K562 (cell line): ENCODE results near the gene GMNN. TPM values are rescaled to one million over a fixed set of nuclear protein-coding genes. Genes with fewer than 3 reads are reported as not detected.
A peak's percentile ranks its signal among the peaks of the same experiment; 100 is the strongest.

Source experiments
- ATAC-seq: fragments of 200-7000 bp; cut with Tn5 transposase; 3 replicates; pipeline ENCODE4 v1.9.1; 2020; ENCODE audit warnings: moderate library complexity
- BruUV-seq: library from RNA; stranded (reverse); fragments of 400-500 nt; replicated peaks from 2 replicates; lab custom pipeline; 2021; lab: Mats Ljungman, UMichigan
- CTCF ChIA-PET: fragments of 300-600 bp; formaldehyde crosslinking; extraction: SDS; loops from one replicate; lab custom pipeline; 2021; ENCODE audit warnings: low intra/inter-chr PET ratio; lab: Yijun Ruan, JAX
- POLR2A ChIA-PET: fragments of 300-600, 350-650 bp; sonication (Branson Sonifier 250); formaldehyde crosslinking; extraction: SDS; loops from one replicate; lab custom pipeline; 2021; ENCODE audit warnings: antibody characterized with exemption, inconsistent platforms; lab: Yijun Ruan, JAX
- DNase-seq, 4 experiments: peaks; one replicate each; pipeline versions ENCODE4 v3.0.0 to v3.0.0-alpha.2; 2011 to 2018; ENCODE audit warnings: low spot score in 3 of 4, mixed read lengths in 3 of 4; ENCODE audit errors: extremely low read depth in 1 of 4
- FAIRE-seq: peaks from 2 replicates; lab custom pipeline; 2011; peaks lifted over from hg19 to GRCh38; lab: Jason Lieb, UNC
- H2AFZ ChIP-seq: 2 replicates; pipeline ENCODE4 v1.6.0; 2011; ENCODE audit warnings: low read depth, low read length, control low read depth, inconsistent platforms
- H3K27ac ChIP-seq: fragments of 200-600 bp; 3 replicates; pipeline ENCODE4 v1.8.0; 2011; ENCODE audit warnings: low read depth, mild to moderate bottlenecking, control low read depth, inconsistent platforms, low read length, moderate library complexity, mixed read lengths; ENCODE audit errors: extremely low read depth
- H3K27me3 ChIP-seq, 2 experiments: fragments of 300-600 bp in 1 of 2; 2 replicates in 1 of 2; 3 replicates in 1 of 2; pipeline versions ENCODE4 v1.6.0 to v1.8.0; 2011; ENCODE audit warnings: inconsistent platforms in 2 of 2, low read length in 2 of 2, mild to moderate bottlenecking in 1 of 2, mixed read lengths in 1 of 2, moderate library complexity in 1 of 2; ENCODE audit not compliant: control insufficient read depth in 2 of 2, insufficient read depth in 2 of 2
- H3K36me3 ChIP-seq: fragments of 300-600 bp; 3 replicates; pipeline ENCODE4 v1.8.0; 2011; ENCODE audit warnings: mild to moderate bottlenecking, low read length, inconsistent platforms; ENCODE audit not compliant: control insufficient read depth, insufficient read depth
- H3K4me1 ChIP-seq, 2 experiments: fragments of 200-600 bp in 1 of 2; replicated peaks in 1 of 2; 2 replicates in 1 of 2; 3 replicates in 1 of 2; pipeline versions ENCODE4 v1.5.1 to v1.8.0; 2011; ENCODE audit warnings: inconsistent platforms in 2 of 2, low read length in 2 of 2, mild to moderate bottlenecking in 1 of 2, mixed read lengths in 1 of 2, moderate library complexity in 1 of 2; ENCODE audit not compliant: control insufficient read depth in 2 of 2, insufficient read depth in 2 of 2
- H3K4me2 ChIP-seq: 2 replicates; pipeline ENCODE4 v1.6.1; 2011; ENCODE audit warnings: low read length, control low read depth, inconsistent platforms, mixed read lengths; ENCODE audit not compliant: insufficient read depth
- H3K4me3 ChIP-seq: fragments of 200-600 bp; sonication (generic), shearing (Covaris generic); 2 replicates; pipeline ENCODE4 v1.5.1; 2016; ENCODE audit warnings: control low read depth, inconsistent platforms
- H3K79me2 ChIP-seq: fragments of 200-600 bp; 3 replicates; pipeline ENCODE4 v1.8.0; 2011; ENCODE audit warnings: low read length, inconsistent platforms; ENCODE audit not compliant: control insufficient read depth, insufficient read depth
- H3K9ac ChIP-seq, 2 experiments: 2 replicates each; pipeline versions ENCODE4 v1.6.0 to v1.6.1; 2011; ENCODE audit warnings: low read depth in 2 of 2, low read length in 2 of 2, control low read depth in 1 of 2, inconsistent platforms in 1 of 2, mild to moderate bottlenecking in 1 of 2, mixed read lengths in 1 of 2; ENCODE audit not compliant: insufficient read depth in 1 of 2
- H3K9me1 ChIP-seq: one replicate; pipeline ENCODE4 v1.6.0; 2011; ENCODE audit warnings: inconsistent platforms, mild to moderate bottlenecking, low read length, moderate library complexity; ENCODE audit not compliant: control insufficient read depth, insufficient read depth
- H3K9me3 ChIP-seq: replicated peaks from 2 replicates; pipeline ENCODE4 v1.5.1; 2011; ENCODE audit warnings: low read depth, low read length, inconsistent platforms; ENCODE audit not compliant: control insufficient read depth, insufficient read depth
- H4K20me1 ChIP-seq: replicated peaks from 2 replicates; pipeline ENCODE4 v1.6.1; 2011; ENCODE audit warnings: low read length, inconsistent platforms, mixed read lengths; ENCODE audit not compliant: control insufficient read depth, insufficient read depth
- CCNT2 ChIP-seq: IDR thresholded peaks from 2 replicates; pipeline ENCODE4 v1.6.1; 2011; ENCODE audit warnings: borderline replicate concordance, low read depth, mild to moderate bottlenecking, moderate library complexity, mixed read lengths, low read length; ENCODE audit not compliant: insufficient read length; ENCODE audit errors: extremely low read depth
- PHF8 ChIP-seq: fragments of 200-600 bp; sonication (generic); IDR thresholded peaks from 2 replicates; pipeline ENCODE4 v1.6.1; 2012; ENCODE audit warnings: mixed run types, mild to moderate bottlenecking, inconsistent platforms, low read length, moderate library complexity, borderline replicate concordance
- ZBTB8A ChIP-seq: fragments of 450-650 bp; IDR thresholded peaks from 2 replicates; pipeline ENCODE4 v1.6.1; 2018; ENCODE audit warnings: mild to moderate bottlenecking, moderate library complexity; ENCODE audit not compliant: partially characterized antibody
- ZNF24 ChIP-seq: fragments of 450-650 bp; IDR thresholded peaks from 2 replicates; pipeline ENCODE4 v1.6.1; 2016
- ZNF408 ChIP-seq: fragments of 250-450 bp; sonication (Bioruptor Pico); IDR thresholded peaks from 2 replicates; pipeline ENCODE4 v1.4.0; 2020; ENCODE audit warnings: low read depth, mild to moderate bottlenecking, moderate library complexity
- WGBS: fragments of 100-300 bp; shearing (Covaris generic); methylation state at CpG from one replicate; pipeline ENCODE4 v1.1.6; 2016; ENCODE audit warnings: low coverage, mixed read lengths; ENCODE audit not compliant: insufficient coverage; ENCODE audit errors: missing lambda C conversion rate; 5-methylcytosine and 5-hydroxymethylcytosine counted together
- in situ Hi-C: fragments of 300-500 bp; cut with MboI; formaldehyde crosslinking; loops from 4 replicates; pipeline ENCODE4 v1.15.0; 2018; ENCODE audit warnings: inconsistent platforms, mixed read lengths
- intact Hi-C: fragments of 100-400 bp; cut with micrococcal nuclease; formaldehyde crosslinking; loops from 2 replicates; pipeline ENCODE4 v1.14.2; 2022
- polyA plus RNA-seq, 8 experiments: library from polyadenylated mRNA; depleted of rRNA in 4 of 8; stranded (reverse) in 5 of 8; unstranded in 3 of 8; fragments of >200 nt; fragmentation: Nextera tagmentation in 2 of 8; fragmentation: Illumina TruSeq in 1 of 8; extraction: Ambion mirVana in 2 of 8; extraction: Trizol in 1 of 8; gene quantifications; 2 replicates each; pipeline versions ENCODE4 v1.2.1 to v1.2.3, GENCODE V29; 2011 to 2014; ENCODE audit warnings: inconsistent platforms in 1 of 8, missing spikeins in 1 of 8
- total RNA-seq, 7 experiments: library from RNA; depleted of rRNA in 6 of 7; stranded (reverse); fragments of >200 nt in 6 of 7; fragmentation: Illumina TruSeq in 2 of 7; extraction: Trizol in 2 of 7; gene quantifications; 2 replicates each; pipeline versions ENCODE4 v1.2.1 to v1.2.3, GENCODE V29; 2011 to 2021; ENCODE audit warnings: low replicate concordance in 1 of 7
- TF ChIP-seq, protein P1 (sequence below): fragments of 250-450 bp; sonication (Bioruptor Pico); IDR thresholded peaks from 2 replicates; pipeline ENCODE4 v1.8.0; 2021; ENCODE audit warnings: moderate library complexity, mild to moderate bottlenecking, inconsistent platforms
- TF ChIP-seq, protein P2 (sequence below), 2 experiments: fragments of 450-650 bp; formaldehyde crosslinking in 1 of 2; IDR thresholded peaks; 2 replicates each; pipeline versions ENCODE4 v1.4.0 to v1.6.1; 2014 to 2020; ENCODE audit warnings: mild to moderate bottlenecking in 2 of 2, borderline replicate concordance in 1 of 2, low read depth in 1 of 2
- TF ChIP-seq, protein P3 (sequence below): fragments of 450-650 bp; conservative IDR thresholded peaks from 2 replicates; pipeline ENCODE4 v1.6.1; 2016; ENCODE audit warnings: missing genetic modification characterization, low read depth, mild to moderate bottlenecking, control low read depth, missing compliant biosample characterization
- TF ChIP-seq, protein P4 (sequence below): IDR thresholded peaks from 2 replicates; pipeline ENCODE4 v1.6.1; 2011; ENCODE audit not compliant: insufficient read length; ENCODE audit errors: extremely low read depth

The GMNN gene
- total and polyA plus RNA-seq, 9 of the 15 experiments (the other 6 are each of a cell fraction or from before 2014, with no cell fraction given) = 144 to 370 (median 210) TPM

DNA sequence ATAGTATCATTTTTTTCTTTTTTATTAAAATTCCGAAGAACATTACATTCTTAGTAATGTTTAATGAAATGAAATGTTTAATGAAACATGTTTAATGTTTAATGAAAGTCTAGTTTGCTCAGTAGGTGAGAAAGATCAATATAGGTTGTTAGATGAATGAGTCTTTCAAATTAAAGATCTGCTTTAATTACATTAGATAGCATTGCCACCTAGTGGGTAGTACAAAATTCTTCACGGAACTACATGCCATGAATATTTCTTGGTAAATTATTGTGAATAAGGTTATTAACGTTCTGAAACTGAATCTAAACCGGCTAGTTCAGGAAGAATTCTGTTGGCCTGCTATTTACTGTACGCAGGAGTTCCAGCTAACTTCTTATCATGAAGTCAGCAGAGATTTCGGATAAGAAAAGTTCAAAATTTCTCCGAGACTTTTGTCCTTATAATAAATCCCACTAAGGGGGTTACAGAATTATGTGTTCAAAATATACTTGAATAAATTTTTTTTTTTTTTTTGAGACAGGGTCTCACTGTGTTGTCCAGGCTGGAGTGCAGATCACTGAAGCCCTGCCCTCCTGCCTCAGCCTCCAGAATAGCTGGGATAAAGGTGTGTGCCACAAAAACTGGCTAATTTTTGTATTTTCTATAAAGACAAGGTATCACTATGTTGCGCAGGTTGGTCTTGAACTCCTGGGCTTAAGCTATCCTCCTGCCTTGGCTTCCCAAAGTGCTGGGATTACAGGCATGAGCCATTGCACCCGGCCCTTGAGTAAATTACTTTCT lies 7.9 kb upstream of the GMNN start:
- Histone ChIP-seq H3K4me3 (no peak overlapping the region), H2AFZ (peak overlapping the region; percentile 48; the same call in 1 of the 2 replicates), H3K4me1 (no peaks in the 10 kb centered on the region; a peak in 1 of 5 replicates), H4K20me1 (no peaks in the 10 kb centered on the region), H3K79me2 (no peaks in the 10 kb centered on the region), H3K27ac (no peak overlapping the region), H3K9ac (no peak overlapping the region), H3K4me2 (no peak overlapping the region), H3K36me3 (no peaks in the 10 kb centered on the region), H3K27me3 (no peaks in the 10 kb centered on the region), H3K9me1 (no peaks in the 10 kb centered on the region), H3K9me3 (no peaks in the 10 kb centered on the region)
- FAIRE-seq (no peak), ATAC-seq (peak; percentile 59), DNase-seq (no peak)
- in situ Hi-C loops (loop anchor here (10.0 kb wide), 1 partner anchor 192 kb away; no protein-coding TSS in a partner anchor), intact Hi-C loops (loop anchor here (1.0 to 5.0 kb wide), 3 partner anchors 186 to 485 kb away; no protein-coding TSS in a partner anchor)
- 45% methylated on average over 9 of the region's 9 CpGs for WGBS
- ChIA-PET CTCF (interaction anchor here (0.6 to 2.8 kb wide), 5 partner anchors 45 to 484 kb away, joined by 3 to 21 read pairs (median 5); no protein-coding TSS in a partner anchor), POLR2A (interaction anchor here (1.0 kb wide), 1 partner anchor 12 kb away, joined by 3 read pairs; no protein-coding TSS in a partner anchor)
- BruUV-seq = no TSS peak
- TF ChIP-seq ZNF408 (CRISPR knock-in tag) (no peak), CCNT2 (no peak), ZBTB8A (no peak), ZNF24 (no peak), PHF8 (no peak)
- TF ChIP-seq, protein P1, sequence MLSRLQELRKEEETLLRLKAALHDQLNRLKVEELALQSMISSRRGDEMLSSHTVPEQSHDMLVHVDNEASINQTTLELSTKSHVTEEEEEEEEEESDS (CRISPR knock-in tag) = no peak
- TF ChIP-seq, protein P2, sequence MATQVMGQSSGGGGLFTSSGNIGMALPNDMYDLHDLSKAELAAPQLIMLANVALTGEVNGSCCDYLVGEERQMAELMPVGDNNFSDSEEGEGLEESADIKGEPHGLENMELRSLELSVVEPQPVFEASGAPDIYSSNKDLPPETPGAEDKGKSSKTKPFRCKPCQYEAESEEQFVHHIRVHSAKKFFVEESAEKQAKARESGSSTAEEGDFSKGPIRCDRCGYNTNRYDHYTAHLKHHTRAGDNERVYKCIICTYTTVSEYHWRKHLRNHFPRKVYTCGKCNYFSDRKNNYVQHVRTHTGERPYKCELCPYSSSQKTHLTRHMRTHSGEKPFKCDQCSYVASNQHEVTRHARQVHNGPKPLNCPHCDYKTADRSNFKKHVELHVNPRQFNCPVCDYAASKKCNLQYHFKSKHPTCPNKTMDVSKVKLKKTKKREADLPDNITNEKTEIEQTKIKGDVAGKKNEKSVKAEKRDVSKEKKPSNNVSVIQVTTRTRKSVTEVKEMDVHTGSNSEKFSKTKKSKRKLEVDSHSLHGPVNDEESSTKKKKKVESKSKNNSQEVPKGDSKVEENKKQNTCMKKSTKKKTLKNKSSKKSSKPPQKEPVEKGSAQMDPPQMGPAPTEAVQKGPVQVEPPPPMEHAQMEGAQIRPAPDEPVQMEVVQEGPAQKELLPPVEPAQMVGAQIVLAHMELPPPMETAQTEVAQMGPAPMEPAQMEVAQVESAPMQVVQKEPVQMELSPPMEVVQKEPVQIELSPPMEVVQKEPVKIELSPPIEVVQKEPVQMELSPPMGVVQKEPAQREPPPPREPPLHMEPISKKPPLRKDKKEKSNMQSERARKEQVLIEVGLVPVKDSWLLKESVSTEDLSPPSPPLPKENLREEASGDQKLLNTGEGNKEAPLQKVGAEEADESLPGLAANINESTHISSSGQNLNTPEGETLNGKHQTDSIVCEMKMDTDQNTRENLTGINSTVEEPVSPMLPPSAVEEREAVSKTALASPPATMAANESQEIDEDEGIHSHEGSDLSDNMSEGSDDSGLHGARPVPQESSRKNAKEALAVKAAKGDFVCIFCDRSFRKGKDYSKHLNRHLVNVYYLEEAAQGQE (IDR thresholded peaks at IDR 0.05; ENCODE audit: borderline replicate concordance) = peak; percentile 52; the same call in 1 of the 2 replicates
- TF ChIP-seq, protein P2 (CRISPR knock-in tag; IDR thresholded peaks at IDR 0.05; ENCODE audit: low read depth) = no peak
- TF ChIP-seq, protein P3, sequence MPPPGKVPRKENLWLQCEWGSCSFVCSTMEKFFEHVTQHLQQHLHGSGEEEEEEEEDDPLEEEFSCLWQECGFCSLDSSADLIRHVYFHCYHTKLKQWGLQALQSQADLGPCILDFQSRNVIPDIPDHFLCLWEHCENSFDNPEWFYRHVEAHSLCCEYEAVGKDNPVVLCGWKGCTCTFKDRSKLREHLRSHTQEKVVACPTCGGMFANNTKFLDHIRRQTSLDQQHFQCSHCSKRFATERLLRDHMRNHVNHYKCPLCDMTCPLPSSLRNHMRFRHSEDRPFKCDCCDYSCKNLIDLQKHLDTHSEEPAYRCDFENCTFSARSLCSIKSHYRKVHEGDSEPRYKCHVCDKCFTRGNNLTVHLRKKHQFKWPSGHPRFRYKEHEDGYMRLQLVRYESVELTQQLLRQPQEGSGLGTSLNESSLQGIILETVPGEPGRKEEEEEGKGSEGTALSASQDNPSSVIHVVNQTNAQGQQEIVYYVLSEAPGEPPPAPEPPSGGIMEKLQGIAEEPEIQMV (tag) = no peak
- TF ChIP-seq, protein P4, sequence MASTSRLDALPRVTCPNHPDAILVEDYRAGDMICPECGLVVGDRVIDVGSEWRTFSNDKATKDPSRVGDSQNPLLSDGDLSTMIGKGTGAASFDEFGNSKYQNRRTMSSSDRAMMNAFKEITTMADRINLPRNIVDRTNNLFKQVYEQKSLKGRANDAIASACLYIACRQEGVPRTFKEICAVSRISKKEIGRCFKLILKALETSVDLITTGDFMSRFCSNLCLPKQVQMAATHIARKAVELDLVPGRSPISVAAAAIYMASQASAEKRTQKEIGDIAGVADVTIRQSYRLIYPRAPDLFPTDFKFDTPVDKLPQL = no peak
